LNCaP clone FGC (cell line): ENCODE results near the gene GP5.

Experiments used
- DNase-seq: peaks from one replicate; pipeline ENCODE4 v3.0.0-alpha.2; 2011; ENCODE audit warnings: low read depth
- H3K4me3 ChIP-seq: 2 replicates; pipeline ENCODE4 v1.5.1; 2011; ENCODE audit warnings: mild to moderate bottlenecking, low read depth, low read length, control low read depth
- CTCF ChIP-seq: IDR thresholded peaks from 2 replicates; pipeline ENCODE4 v1.5.1; 2012; ENCODE audit warnings: mild to moderate bottlenecking; ENCODE audit not compliant: control insufficient read depth, insufficient read depth; ENCODE audit errors: extremely low read depth

Gene GP5

GRCh38 chr3:194399874-194400411 lies 877 bp upstream of the GP5 start:
- DNase-seq, result no peak
- no peak for TF ChIP-seq CTCF
- no peak overlapping the region for H3K4me3 ChIP-seq

- H3K4me3 ChIP-seq, result no peak overlapping the region
- DNase-seq, result no peak
- TF ChIP-seq CTCF, result no peak
Measured at GRCh38 chr3:194397757-194398312, 1.2 kb downstream of the GP5 start.

GRCh38 chr3:194396859-194397756 lies 2.0 kb downstream of the GP5 start:
- no peak for TF ChIP-seq CTCF
- no peak for DNase-seq
- H3K4me3 ChIP-seq, result no peak overlapping the region

GRCh38 chr3:194396539-194396858 lies 2.6 kb downstream of the GP5 start:
- TF ChIP-seq CTCF, result no peak
- H3K4me3 ChIP-seq, result no peak overlapping the region
- DNase-seq, result no peak

GRCh38 chr3:194395778-194396538 lies 3.1 kb downstream of the GP5 start:
- no peak for TF ChIP-seq CTCF
- DNase-seq, result no peak
- H3K4me3 ChIP-seq, result no peak overlapping the region

GRCh38 chr3:194395212-194395611 lies 3.9 kb downstream of the GP5 start:
- TF ChIP-seq CTCF, result no peak
- peak; percentile 46 for DNase-seq
- no peak overlapping the region for H3K4me3 ChIP-seq
